Activated CD4-positive, alpha-beta T cell treated with anti-CD3 and anti-CD28 coated beads, Interleukin-2, amount 10 ng/mL, durations not matched to agents 7 days and 5 days (primary cell): ENCODE results near the gene APOL4. TPM values are rescaled to one million over a fixed set of nuclear protein-coding genes. Genes with fewer than 3 reads are reported as not detected.
"Not testable (repeated sequence)": the region's sequence is repeated elsewhere in the genome, so short reads cannot be mapped to it uniquely, and the experiment has no call there.

Experiments used
- CTCF ChIA-PET: fragments of 350-600 bp; sonication (Branson Sonifier 250); formaldehyde crosslinking; loops from one replicate; lab custom pipeline; 2021; ENCODE audit warnings: antibody characterized with exemption; lab: Charles Lee
- POLR2A ChIA-PET: fragments of 350-600 bp; sonication (Branson Sonifier 250); formaldehyde crosslinking; loops from one replicate; lab custom pipeline; 2021; ENCODE audit warnings: antibody characterized with exemption; lab: Charles Lee
- DNase-seq: peaks from one replicate; pipeline ENCODE4 v3.0.0-alpha.2; 2020
- H3K27ac Mint-ChIP-seq: one replicate; pipeline ENCODE4 v1.8.0; 2021; ENCODE audit warnings: mild to moderate bottlenecking, moderate library complexity, mixed read lengths
- H3K27me3 Mint-ChIP-seq: one replicate; pipeline ENCODE4 v1.8.0; 2021; ENCODE audit warnings: mixed read lengths
- H3K36me3 Mint-ChIP-seq: one replicate; pipeline ENCODE4 v1.8.0; 2021; ENCODE audit warnings: low read depth, mixed read lengths
- H3K4me1 Mint-ChIP-seq: one replicate; pipeline ENCODE4 v1.8.0; 2021; ENCODE audit warnings: mixed read lengths
- H3K4me3 Mint-ChIP-seq: one replicate; pipeline ENCODE4 v1.8.0; 2021; ENCODE audit warnings: mild to moderate bottlenecking, moderate library complexity, mixed read lengths
- H3K9me3 Mint-ChIP-seq: one replicate; pipeline ENCODE4 v1.8.0; 2021; ENCODE audit warnings: mixed read lengths
- total RNA-seq, 2 experiments: library from RNA; stranded (reverse); gene quantifications; one replicate each; pipeline ENCODE4 v1.2.3, GENCODE V29; 2021

Gene APOL4
- total RNA-seq, 2 experiments from 2014 or later: 0.54 to 0.57 TPM

DNA sequence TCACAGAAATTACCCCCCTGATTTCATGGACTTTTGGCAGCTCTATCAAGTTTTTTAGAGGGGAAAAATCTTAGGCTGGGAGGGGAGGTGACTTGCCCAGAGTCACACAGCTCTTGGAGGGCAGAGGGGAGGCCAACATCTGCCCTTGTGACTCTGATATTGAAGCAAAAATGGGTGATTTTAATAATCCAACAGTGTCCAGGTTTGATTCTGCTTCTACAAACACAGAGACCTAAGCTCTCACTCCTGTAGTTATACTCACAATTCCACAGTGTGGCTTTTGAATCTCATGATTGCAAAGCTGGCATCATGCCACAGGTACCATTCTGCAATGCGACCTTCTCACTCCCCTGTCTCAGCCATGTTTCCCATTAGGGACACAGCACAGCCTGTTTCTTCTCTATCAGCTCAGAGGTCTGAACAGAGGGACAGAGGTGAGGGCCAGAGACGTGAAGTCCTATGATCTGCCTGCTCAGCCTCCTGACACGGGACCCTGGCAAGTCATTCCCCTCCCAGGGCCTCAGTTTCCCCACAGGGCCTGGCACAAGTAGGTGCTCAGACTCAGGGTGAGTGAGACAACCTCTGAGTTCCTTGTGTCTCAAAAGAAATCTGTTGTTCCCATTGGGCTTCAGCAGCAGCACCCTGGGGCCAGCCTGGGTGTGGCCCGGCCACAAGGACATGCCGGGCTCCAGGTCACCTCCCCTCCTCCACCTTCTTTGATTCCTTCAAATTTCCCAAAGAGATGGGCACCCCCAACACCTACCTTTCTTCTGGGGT is 37.0 kb upstream of the APOL4 start:
- H3K27me3 Mint-ChIP-seq: peaks cover 3% of the 10 kb centered on the region
- POLR2A ChIA-PET: interaction anchor here (0.6 to 1.3 kb wide), 2 partner anchors 11 to 15 kb away, joined by 5 to 7 read pairs; partner anchors contain the start of gene APOL1
- H3K27ac Mint-ChIP-seq: peak overlapping the region; percentile 93
- CTCF ChIA-PET: interaction anchor here (0.6 to 8.5 kb wide), 26 partner anchors 11 to 248 kb away, joined by 3 to 53 read pairs (median 4); partner anchors contain the start of genes APOL1 and TXN2
- DNase-seq: no peak
- H3K4me3 Mint-ChIP-seq: peak overlapping the region; percentile 90
- peaks cover 19% of the 10 kb centered on the region for H3K9me3 Mint-ChIP-seq
- peaks cover 53% of the 10 kb centered on the region for H3K4me1 Mint-ChIP-seq
- peaks cover 57% of the 10 kb centered on the region for H3K36me3 Mint-ChIP-seq

DNA sequence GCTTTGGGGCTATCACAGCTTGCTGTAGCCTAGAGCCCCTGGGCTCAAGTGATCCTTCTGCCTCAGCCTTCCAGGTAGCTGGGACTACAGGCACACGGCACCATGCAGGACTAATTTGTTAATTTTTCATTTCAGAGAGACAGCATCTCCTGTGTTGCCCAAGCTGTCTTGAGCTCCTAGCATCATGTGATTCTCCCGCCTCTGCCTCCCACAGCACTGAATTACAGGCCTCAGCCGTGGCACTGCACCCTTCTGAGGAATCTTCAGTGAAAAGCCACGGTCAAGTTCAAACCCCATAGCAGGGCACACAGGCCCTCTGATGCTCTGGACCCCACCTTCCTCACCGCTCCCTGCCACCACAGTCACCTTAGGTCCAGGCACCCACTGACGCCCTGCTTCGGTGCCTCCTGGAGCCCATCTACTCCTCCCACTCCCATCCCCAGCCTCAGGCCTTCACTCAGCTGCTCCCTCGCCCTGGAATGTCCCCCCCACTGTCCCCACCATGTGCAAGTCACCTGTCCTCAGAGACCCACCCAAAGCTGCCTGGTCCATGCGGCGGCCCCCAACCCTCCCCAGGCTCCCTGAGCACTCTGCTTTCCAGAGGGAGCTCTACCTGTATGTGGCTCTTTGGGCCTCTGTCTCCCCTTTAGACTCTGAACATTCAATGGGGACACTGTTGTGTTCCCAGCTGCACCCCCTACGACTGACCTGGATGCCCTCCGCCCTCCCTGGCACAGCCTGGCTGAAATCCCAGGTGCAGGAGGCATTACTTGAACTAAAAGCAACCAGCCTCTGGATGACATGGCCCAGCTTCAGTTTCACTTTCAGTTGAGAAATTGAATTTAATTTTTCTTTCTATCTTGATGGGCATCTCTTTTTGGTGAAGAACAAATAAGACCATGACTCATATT is 36.1 kb upstream of the APOL4 start:
- ChIA-PET POLR2A (interaction anchor here (0.7 kb wide), 1 partner anchor 78 kb away, joined by 3 read pairs; no protein-coding TSS in a partner anchor), CTCF (interaction anchor here (0.8 to 8.5 kb wide), 10 partner anchors 10 to 172 kb away, joined by 3 to 53 read pairs (median 5); partner anchors contain the start of gene APOL1)
- Mint-ChIP-seq H3K27me3 (peaks cover 3% of the 10 kb centered on the region), H3K9me3 (peaks cover 15% of the 10 kb centered on the region), H3K27ac (peak overlapping the region; percentile 93), H3K4me1 (peaks cover 56% of the 10 kb centered on the region), H3K4me3 (peak overlapping the region; percentile 90), H3K36me3 (peaks cover 63% of the 10 kb centered on the region)
- DNase-seq: peak; percentile 44

DNA sequence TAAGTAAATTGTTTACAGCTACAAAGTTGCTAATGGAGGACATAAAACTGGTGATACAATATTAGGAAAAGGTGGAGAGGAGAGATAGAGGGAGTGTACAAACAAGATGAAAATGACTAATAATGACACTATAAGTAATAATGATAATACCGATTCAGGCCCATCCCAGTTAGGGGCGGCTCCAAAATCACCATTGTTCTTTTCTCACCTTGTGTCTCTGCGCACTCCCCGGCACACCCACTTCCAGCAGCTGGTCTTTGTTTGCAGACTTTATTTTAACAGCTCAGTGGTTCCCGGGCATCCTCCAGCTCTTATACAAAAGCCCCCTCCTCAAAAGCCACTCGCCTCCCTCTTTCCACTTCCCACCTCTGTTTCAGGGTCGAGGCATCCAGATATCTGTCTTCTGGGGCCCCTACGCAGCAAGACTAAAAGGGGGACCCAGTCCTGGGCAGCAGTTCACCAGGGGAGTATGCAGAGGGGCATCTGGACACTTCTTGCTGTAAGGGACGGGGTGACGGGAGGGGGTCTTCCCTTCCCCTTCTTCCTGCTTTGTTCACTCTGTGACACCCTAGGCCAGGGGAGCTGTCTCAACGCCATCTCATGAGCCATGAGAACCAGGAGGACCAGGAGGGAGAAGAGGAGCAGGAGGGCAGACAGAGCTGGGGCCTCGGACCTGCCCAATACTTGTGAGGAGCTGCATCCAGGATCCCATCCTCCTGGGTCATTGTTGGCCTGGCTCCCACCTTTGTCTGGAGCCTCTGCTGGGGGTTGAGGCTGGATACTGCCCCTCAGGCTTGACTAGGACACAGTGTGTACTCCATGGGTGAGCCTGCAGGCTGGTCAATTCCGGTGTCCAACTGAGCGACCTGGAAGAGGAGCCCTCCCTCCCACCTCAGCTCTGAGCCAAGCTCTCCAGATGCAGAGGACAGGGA is 35.0 kb upstream of the APOL4 start:
- Mint-ChIP-seq H3K27ac (peak overlapping the region; percentile 46), H3K36me3 (peaks cover 70% of the 10 kb centered on the region), H3K9me3 (peaks cover 9% of the 10 kb centered on the region), H3K4me3 (peak overlapping the region; percentile 90), H3K4me1 (peaks cover 61% of the 10 kb centered on the region), H3K27me3 (no peaks in the 10 kb centered on the region)
- DNase-seq: no peak
- ChIA-PET POLR2A (interaction anchor here (0.6 kb wide), 1 partner anchor 14 kb away, joined by 5 read pairs; no protein-coding TSS in a partner anchor), CTCF (interaction anchor here (0.7 to 8.5 kb wide), 8 partner anchors 10 to 171 kb away, joined by 3 to 53 read pairs (median 3); partner anchors contain the start of gene APOL1)

DNA sequence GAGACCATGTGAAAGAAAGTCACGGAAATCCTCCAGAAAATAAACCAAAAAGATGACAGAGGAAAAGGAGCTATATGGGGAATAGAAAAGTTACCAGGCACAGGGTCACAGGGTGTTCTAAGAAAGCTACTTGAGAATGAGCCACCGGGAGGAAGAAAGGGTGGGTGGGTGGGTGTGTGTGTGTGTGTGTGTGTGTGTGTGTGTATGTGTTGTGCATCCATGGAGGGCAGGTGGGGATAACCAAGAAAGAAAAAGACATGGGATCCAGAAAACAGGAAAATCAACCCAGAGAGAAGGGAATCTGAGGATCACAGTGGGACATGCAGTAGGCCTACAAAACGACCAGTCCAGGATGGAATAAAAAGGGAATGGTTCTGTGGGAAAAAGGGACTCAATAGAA is 34.0 kb upstream of the APOL4 start:
- CTCF ChIA-PET: interaction anchor here (1.0 to 1.7 kb wide), 5 partner anchors 14 to 170 kb away, joined by 3 to 4 read pairs (median 3); no protein-coding TSS in a partner anchor
- Mint-ChIP-seq H3K36me3 (peaks cover 80% of the 10 kb centered on the region), H3K9me3 (peaks cover 9% of the 10 kb centered on the region), H3K4me3 (peak overlapping the region; percentile 41), H3K27me3 (no peaks in the 10 kb centered on the region), H3K4me1 (peaks cover 63% of the 10 kb centered on the region), H3K27ac (peak overlapping the region; percentile 46)
- POLR2A ChIA-PET: no interaction called here
- DNase-seq: no peak

DNA sequence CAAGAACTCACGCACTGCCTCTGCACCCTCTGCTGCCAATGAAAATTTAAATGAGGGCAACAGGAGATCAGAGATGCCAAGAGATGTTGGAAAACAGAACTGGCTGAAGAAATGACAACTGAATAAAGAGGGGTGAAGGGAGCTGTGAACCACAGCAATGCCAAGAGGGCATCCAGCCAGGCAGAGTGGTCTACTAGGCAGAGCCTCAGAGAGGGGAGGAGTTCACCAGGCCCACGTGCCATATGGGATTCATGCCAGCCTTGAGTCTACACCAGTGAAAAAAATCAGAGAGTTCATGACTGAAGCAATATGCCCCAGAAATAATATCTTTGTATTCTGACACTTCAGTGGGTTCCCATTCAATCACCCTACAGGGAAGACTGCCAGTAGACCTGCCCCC is 33.3 kb upstream of the APOL4 start:
- Mint-ChIP-seq H3K4me3 (no peak overlapping the region), H3K27me3 (no peaks in the 10 kb centered on the region), H3K4me1 (peaks cover 59% of the 10 kb centered on the region), H3K36me3 (peaks cover 85% of the 10 kb centered on the region), H3K9me3 (peaks cover 9% of the 10 kb centered on the region), H3K27ac (peak overlapping the region; percentile 71)
- ChIA-PET CTCF (interaction anchor here (1.0 kb wide), 1 partner anchor 43 kb away, joined by 3 read pairs; no protein-coding TSS in a partner anchor), POLR2A (no interaction called here)
- DNase-seq: no peak

DNA sequence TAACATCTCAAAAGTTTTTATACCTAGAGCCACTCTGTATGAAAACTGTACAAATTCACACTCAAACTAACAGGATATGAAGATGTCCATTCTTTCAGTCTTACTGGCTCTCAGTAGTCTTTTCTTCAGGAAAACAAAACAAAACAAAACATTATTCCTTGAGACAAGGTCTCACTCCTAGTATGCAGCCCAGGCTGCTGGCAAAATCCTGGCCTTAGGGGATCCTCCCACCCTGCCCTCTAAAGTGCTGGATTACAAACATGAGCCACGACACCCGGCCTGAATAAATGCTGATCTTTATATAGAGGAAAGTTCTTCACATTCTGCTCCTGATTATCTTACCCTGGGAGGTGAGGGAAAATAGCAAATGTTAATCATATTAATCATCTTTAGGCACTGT is 32.6 kb upstream of the APOL4 start:
- peaks cover 88% of the 10 kb centered on the region for H3K36me3 Mint-ChIP-seq
- no peaks in the 10 kb centered on the region for H3K27me3 Mint-ChIP-seq
- H3K4me1 Mint-ChIP-seq: peaks cover 54% of the 10 kb centered on the region
- H3K4me3 Mint-ChIP-seq: no peak overlapping the region
- ChIA-PET CTCF (no interaction called here), POLR2A (no interaction called here)
- H3K9me3 Mint-ChIP-seq: peaks cover 9% of the 10 kb centered on the region
- no peak for DNase-seq
- H3K27ac Mint-ChIP-seq: peak overlapping the region; percentile 27

DNA sequence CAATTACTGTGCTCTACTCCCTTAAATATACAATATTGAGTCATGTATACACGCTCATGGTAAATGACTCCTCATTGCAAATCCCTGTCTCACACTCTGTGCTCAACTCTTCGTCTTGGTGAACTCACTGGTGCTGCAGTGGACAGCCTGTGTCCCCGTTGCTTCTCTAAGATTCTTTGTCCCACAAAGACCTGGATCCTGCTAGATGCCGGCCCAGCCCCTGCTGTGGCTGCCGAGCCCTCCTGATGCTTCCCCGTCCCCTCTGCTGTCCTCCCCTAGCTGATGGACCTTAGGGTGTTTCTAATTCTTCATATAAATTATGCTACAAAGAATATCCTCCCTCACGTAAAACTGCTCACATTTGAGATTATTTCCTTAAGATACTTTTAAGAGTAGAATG is 32.2 kb upstream of the APOL4 start:
- H3K36me3 Mint-ChIP-seq: peaks cover 88% of the 10 kb centered on the region
- ChIA-PET POLR2A (no interaction called here), CTCF (no interaction called here)
- H3K27me3 Mint-ChIP-seq: no peaks in the 10 kb centered on the region
- no peak overlapping the region for H3K27ac Mint-ChIP-seq
- H3K4me3 Mint-ChIP-seq: no peak overlapping the region
- H3K9me3 Mint-ChIP-seq: peaks cover 9% of the 10 kb centered on the region
- peaks cover 56% of the 10 kb centered on the region for H3K4me1 Mint-ChIP-seq
- DNase-seq: no peak

DNA sequence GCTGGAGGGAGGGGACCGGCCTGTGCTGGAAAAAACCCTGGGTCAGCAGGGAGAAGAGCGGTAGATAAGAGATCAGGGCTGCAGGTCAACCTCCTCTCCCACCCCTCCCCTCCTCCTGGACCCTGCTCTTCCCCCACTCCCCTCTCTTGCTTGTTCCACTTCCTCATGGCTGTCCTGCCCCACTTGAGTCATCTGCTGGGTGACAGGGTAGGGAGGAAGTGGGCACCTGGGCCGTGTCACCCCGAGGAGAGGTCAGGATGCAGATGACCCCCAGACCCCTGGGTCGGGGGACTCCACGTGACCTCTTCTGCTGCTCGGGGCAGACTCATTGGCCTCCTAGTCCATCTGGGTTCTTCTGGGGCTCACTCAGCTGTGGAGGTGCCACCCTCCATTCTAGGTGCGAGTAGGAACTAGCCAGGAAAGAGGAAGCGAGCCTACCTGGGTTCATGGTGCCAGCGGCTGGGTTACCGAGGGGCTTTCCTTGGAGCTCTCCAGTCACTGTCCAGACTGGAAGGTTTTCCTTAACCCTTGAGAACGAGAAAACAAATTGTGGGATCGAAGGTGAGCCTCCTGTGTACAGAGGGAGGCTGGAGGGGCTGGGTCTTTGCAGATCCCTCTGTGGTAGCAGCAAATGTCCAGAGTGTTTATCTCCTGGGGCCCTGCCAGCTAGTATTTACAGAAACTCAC is 31.2 kb upstream of the APOL4 start:
- POLR2A ChIA-PET: no interaction called here
- Mint-ChIP-seq H3K4me1 (peaks cover 53% of the 10 kb centered on the region), H3K27ac (peak overlapping the region; percentile 58)

DNA sequence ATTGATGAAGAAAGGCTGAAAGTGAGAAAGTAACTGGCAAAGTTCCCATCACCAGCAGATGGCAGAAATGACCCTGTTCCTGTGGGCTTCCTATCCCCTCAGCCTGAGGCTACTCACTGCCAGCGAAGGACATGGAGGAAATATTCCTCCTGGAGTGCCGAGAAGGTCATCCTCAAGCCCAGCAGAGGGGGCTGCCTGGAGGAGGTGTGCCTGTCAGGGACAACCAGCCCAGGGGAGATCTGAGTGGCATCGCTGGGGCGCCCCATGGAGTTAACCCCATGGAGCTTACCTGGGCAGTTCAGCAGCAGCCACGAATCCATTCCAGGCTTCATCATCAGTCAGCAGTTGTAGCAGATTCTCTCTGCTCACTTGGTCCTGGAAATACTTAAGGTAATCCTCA is 29.4 kb upstream of the APOL4 start:
- not testable (repeated sequence) for H3K9me3 Mint-ChIP-seq

More for the DNA sequence above, 31.2 kb upstream of the APOL4 start:
- Mint-ChIP-seq H3K4me3 (no peak overlapping the region), H3K9me3 (peaks cover 9% of the 10 kb centered on the region), H3K36me3 (peaks cover 89% of the 10 kb centered on the region), H3K27me3 (no peaks in the 10 kb centered on the region)
- CTCF ChIA-PET: no interaction called here
- no peak for DNase-seq

DNA sequence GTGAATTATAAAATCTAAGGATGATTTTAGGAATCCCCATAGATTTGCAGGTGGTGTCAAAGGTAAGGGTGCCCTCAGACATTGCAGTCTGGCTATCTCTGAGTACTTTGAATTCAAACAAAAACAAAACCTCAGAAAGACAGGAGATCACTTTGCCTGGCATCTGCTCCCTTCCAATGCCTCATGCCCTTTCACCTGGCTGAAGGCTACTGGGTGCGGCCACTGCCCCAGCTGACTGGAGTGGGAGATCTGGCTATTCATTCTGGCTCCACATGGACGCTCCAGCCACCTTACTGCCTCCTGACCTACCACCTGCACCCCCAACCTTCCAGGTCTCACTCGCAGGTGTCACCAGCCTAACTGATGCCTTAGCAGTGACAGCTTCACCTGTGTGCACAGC is 28.0 kb upstream of the APOL4 start:
- peaks cover 69% of the 10 kb centered on the region for H3K36me3 Mint-ChIP-seq
- POLR2A ChIA-PET, H3K27ac Mint-ChIP-seq, H3K27me3 Mint-ChIP-seq, DNase-seq, H3K4me3 Mint-ChIP-seq, H3K9me3 Mint-ChIP-seq: not testable (repeated sequence)
- CTCF ChIA-PET: interaction anchor here (3.6 kb wide), 1 partner anchor 9 kb away, joined by 14 read pairs; the partner anchor contains the start of gene APOL2
- H3K4me1 Mint-ChIP-seq: peaks cover 25% of the 10 kb centered on the region

More for the DNA sequence above, 29.4 kb upstream of the APOL4 start:
- H3K4me3 Mint-ChIP-seq, CTCF ChIA-PET, DNase-seq, POLR2A ChIA-PET, H3K27ac Mint-ChIP-seq, H3K27me3 Mint-ChIP-seq: not testable (repeated sequence)
- peaks cover 39% of the 10 kb centered on the region for H3K4me1 Mint-ChIP-seq
- peaks cover 83% of the 10 kb centered on the region for H3K36me3 Mint-ChIP-seq

DNA sequence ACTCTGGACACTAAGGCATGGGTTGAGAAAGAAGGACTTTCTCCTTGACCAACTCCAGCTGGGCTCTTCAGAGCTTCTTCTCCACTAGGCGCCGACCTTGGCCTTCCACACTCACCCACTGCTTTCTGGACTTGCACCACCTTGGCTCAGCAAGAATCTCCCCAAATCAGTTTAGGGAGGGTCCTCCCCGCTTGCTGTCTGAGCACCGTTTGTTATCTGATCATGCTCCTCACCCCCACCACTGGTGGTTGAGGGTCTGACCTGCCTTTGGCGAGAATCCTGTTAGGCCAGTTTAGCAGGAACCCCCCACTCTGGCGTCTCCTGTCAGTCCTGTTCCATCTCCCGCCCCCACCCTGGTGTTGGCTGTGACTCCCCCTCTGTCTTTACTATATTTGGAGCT is 27.3 kb upstream of the APOL4 start:
- Mint-ChIP-seq H3K27ac (peak overlapping the region; percentile 42), H3K4me1 (peaks cover 18% of the 10 kb centered on the region), H3K36me3 (peaks cover 62% of the 10 kb centered on the region), H3K27me3 (no peaks in the 10 kb centered on the region), H3K4me3 (no peak overlapping the region), H3K9me3 (no peaks in the 10 kb centered on the region)
- DNase-seq: no peak
- ChIA-PET CTCF (interaction anchor here (3.6 kb wide), 1 partner anchor 10 kb away, joined by 14 read pairs; the partner anchor contains the start of gene APOL2), POLR2A (no interaction called here)
